Endodermal cell (in vitro differentiated cells): ENCODE data around the gene DUSP5. TPM values are rescaled to one million over a fixed set of nuclear protein-coding genes. Genes with fewer than 3 reads are reported as not detected.

Experiments used
- DNase-seq: peaks from one replicate; pipeline ENCODE4 v3.0.0-alpha.2; 2017
- H3K27ac ChIP-seq: 2 replicates; pipeline ENCODE4 v1.5.1; 2013; ENCODE audit warnings: mild to moderate bottlenecking, low read depth, low read length, moderate library complexity
- H3K27me3 ChIP-seq: 2 replicates; pipeline ENCODE4 v1.6.1; 2013; ENCODE audit warnings: mild to moderate bottlenecking, low read length, moderate library complexity; ENCODE audit not compliant: insufficient read depth, control insufficient read depth, poor library complexity, severe bottlenecking
- H3K36me3 ChIP-seq: 2 replicates; pipeline ENCODE4 v1.7.0; 2013; ENCODE audit warnings: mild to moderate bottlenecking, low read length, moderate library complexity; ENCODE audit not compliant: control insufficient read depth, insufficient read depth
- H3K4me1 ChIP-seq: one replicate; pipeline ENCODE4 v1.7.0; 2013; ENCODE audit warnings: low read length; ENCODE audit not compliant: control insufficient read depth, insufficient read depth
- H3K4me3 ChIP-seq: 2 replicates; pipeline ENCODE4 v1.5.1; 2013; ENCODE audit warnings: mild to moderate bottlenecking, low read length, moderate library complexity
- H3K9ac ChIP-seq: 2 replicates; pipeline ENCODE4 v1.6.1; 2013; ENCODE audit warnings: mild to moderate bottlenecking, low read length, moderate library complexity; ENCODE audit not compliant: poor library complexity, severe bottlenecking; ENCODE audit errors: extremely low read depth
- H3K9me3 ChIP-seq: 2 replicates; pipeline ENCODE4 v1.6.1; 2013; ENCODE audit warnings: mild to moderate bottlenecking, low read length, moderate library complexity; ENCODE audit not compliant: control insufficient read depth
- H3K27ac Mint-ChIP-seq: 2 replicates; pipeline ENCODE4 v1.8.0; 2020; ENCODE audit warnings: mixed read lengths
- H3K27me3 Mint-ChIP-seq: 2 replicates; pipeline ENCODE4 v1.8.0; 2021; ENCODE audit warnings: mild to moderate bottlenecking, mixed read lengths; ENCODE audit not compliant: insufficient read depth
- H3K36me3 Mint-ChIP-seq: 2 replicates; pipeline ENCODE4 v1.8.0; 2020; ENCODE audit warnings: low read depth, mixed read lengths
- H3K4me1 Mint-ChIP-seq: 2 replicates; pipeline ENCODE4 v1.8.0; 2020; ENCODE audit warnings: mixed read lengths
- H3K4me3 Mint-ChIP-seq: 2 replicates; pipeline ENCODE4 v1.8.0; 2020; ENCODE audit warnings: mild to moderate bottlenecking, moderate library complexity, mixed read lengths
- H3K9me3 Mint-ChIP-seq: 2 replicates; pipeline ENCODE4 v1.8.0; 2020; ENCODE audit warnings: mild to moderate bottlenecking, mixed read lengths
- WGBS, 2 experiments: methylation state at CpG; one replicate each; pipeline versions ENCODE4 v1.1.5 to v1.1.7; 2013; ENCODE audit warnings: missing lambda C conversion rate in 2 of 2, mixed read lengths in 1 of 2; ENCODE audit not compliant: insufficient coverage in 1 of 2, insufficient read length in 1 of 2; 5-methylcytosine and 5-hydroxymethylcytosine counted together
- total RNA-seq, 2 donors: library from RNA; stranded (reverse); fragmentation: NEBNext Ultra II Directional in 1 of 2; extraction: Animal tissue kit (Norgen Biotek cat#: 25700) in 1 of 2; gene quantifications; 2 replicates in 1 of 2; 3 replicates in 1 of 2; pipeline ENCODE4 v1.2.1, GENCODE V29; 2021
- TF ChIP-seq, protein P1 (sequence below): fragments of 200-600 bp; sonication (generic); conservative IDR thresholded peaks from 2 replicates; pipeline ENCODE4 v1.5.0; 2021; ENCODE audit warnings: antibody characterized with exemption, mild to moderate bottlenecking

The DUSP5 gene
- total RNA-seq, 2 donors from 2014 or later: 60.0 to 60.3 TPM

DNA sequence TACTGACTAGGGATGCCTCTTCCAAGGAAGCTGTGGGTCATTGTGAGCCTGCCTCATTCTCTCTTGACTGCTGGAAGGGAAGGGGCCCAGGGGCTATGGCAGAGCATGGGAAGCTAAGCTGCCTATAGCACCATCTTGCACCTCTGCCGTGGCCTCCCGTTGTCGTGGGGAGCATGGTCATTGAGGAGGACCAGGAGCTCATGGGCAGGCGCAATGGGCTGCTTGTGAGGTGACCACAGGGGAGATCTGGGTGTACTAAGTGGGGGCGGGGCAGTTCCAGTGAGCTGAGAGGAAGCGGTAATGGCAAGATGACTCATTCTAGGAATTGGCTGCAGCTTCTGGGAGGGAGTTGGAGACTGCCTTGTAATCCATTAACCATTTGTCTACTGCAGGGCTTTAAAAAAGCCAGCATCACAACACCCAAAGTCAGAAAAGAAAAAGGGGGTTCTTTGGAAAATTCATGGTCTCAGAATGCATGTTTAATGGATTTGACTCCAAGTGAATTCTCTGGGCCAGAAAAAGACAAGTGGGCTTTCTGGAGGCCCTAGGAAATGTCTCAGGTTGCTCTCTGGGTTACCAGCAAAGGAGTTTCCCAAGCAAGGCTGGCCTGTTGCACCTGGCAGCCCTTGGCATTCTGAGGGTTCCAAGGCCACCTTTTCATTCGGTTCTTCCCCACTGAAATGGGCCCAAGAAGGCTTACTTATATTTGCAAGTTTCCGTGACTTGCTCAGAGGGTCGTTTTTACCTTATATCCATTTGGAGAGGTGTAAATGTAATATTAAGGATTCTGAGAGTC lies 3.6 kb downstream of the DUSP5 start:
- Mint-ChIP-seq H3K27ac (peak overlapping the region; percentile 96), H3K27me3 (no peaks in the 10 kb centered on the region), H3K4me1 (peaks cover 63% of the 10 kb centered on the region), H3K4me3 (peak overlapping the region; percentile 88), H3K9me3 (no peaks in the 10 kb centered on the region), H3K36me3 (peaks cover 36% of the 10 kb centered on the region)
- peaks cover 19% of the 10 kb centered on the region for H3K4me1 ChIP-seq
- H3K27ac ChIP-seq: no peak overlapping the region
- 28 to 33% methylated on average over 8 to 9 of the region's 9 CpGs for WGBS, 2 experiments
- peak overlapping the region; percentile 94 for H3K4me3 ChIP-seq
- peak; percentile 94 for DNase-seq
- peaks cover 44% of the 10 kb centered on the region for H3K36me3 ChIP-seq
- TF ChIP-seq, protein P1, sequence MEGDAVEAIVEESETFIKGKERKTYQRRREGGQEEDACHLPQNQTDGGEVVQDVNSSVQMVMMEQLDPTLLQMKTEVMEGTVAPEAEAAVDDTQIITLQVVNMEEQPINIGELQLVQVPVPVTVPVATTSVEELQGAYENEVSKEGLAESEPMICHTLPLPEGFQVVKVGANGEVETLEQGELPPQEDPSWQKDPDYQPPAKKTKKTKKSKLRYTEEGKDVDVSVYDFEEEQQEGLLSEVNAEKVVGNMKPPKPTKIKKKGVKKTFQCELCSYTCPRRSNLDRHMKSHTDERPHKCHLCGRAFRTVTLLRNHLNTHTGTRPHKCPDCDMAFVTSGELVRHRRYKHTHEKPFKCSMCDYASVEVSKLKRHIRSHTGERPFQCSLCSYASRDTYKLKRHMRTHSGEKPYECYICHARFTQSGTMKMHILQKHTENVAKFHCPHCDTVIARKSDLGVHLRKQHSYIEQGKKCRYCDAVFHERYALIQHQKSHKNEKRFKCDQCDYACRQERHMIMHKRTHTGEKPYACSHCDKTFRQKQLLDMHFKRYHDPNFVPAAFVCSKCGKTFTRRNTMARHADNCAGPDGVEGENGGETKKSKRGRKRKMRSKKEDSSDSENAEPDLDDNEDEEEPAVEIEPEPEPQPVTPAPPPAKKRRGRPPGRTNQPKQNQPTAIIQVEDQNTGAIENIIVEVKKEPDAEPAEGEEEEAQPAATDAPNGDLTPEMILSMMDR: no peak
- peak overlapping the region; percentile 17 for H3K9ac ChIP-seq
- H3K27me3 ChIP-seq: no peaks in the 10 kb centered on the region
- no peaks in the 10 kb centered on the region for H3K9me3 ChIP-seq

DNA sequence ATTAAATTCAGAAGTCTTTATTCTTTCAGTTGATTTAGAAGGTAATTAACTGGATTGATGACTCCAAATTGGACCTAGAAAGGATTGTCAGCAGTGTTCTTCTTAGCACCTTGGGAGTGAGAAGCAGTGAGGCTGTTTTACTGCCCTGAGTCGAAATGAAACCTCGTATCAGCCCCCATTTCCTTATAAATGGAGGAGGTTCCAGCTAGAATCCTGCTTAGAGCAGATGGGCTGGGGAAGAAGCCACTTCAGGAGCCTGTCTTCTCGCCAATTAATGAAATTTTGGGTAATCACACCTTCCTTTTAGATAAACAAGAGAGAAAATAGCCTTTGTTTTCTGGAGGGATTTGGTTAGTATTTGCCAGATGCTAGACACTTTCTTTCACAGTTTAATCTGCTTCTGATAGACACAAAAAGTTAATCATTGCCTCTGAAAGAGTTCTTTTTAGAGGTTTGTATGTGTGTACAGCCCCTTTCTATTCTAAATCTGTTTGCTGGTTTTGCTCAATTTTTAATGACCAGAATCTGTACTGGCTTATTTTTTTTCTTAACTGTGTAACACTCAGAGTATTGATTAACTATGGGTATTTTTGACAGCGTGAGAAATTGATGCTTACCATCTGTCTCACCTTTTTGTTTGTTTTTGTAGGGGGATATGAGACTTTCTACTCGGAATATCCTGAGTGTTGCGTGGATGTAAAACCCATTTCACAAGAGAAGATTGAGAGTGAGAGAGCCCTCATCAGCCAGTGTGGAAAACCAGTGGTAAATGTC lies 4.6 kb downstream of the DUSP5 start:
- Mint-ChIP-seq H3K9me3 (no peaks in the 10 kb centered on the region), H3K4me1 (peaks cover 60% of the 10 kb centered on the region), H3K27me3 (no peaks in the 10 kb centered on the region), H3K27ac (peak overlapping the region; percentile 50), H3K36me3 (peaks cover 46% of the 10 kb centered on the region), H3K4me3 (peak overlapping the region; percentile 88)
- peaks cover 21% of the 10 kb centered on the region for H3K4me1 ChIP-seq
- peak overlapping the region; percentile 94 for H3K4me3 ChIP-seq
- no peaks in the 10 kb centered on the region for H3K27me3 ChIP-seq
- no peak for DNase-seq
- WGBS, 2 experiments: 74 to 80% methylated on average over 3 to 6 of the region's 6 CpGs
- H3K27ac ChIP-seq: no peak overlapping the region
- peak overlapping the region; percentile 17 for H3K9ac ChIP-seq
- TF ChIP-seq, protein P1: no peak
- no peaks in the 10 kb centered on the region for H3K9me3 ChIP-seq
- H3K36me3 ChIP-seq: peaks cover 53% of the 10 kb centered on the region

DNA sequence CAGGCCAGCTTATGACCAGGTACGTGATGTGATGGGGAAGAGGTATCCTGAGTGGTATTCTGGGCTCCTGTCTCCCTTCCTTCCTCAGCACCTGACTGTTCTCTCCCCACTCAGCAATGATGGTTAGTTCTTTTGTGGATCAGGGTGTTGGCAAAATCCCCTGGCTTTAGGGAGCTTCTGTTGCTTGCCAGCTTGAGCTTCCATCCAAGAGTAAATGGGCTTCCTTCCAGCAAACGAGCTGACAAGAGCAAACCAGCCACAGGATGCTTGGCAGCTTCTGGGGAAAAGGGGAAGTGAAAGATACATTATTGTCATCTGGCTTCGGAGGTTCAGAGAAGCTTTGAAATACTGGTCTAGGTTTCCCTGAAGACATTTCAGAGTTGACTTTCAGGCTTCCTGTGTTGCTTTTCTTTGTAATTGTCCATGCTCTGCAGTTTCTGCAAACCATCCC lies 5.2 kb downstream of the DUSP5 start:
- H3K9me3 ChIP-seq: no peaks in the 10 kb centered on the region
- peaks cover 60% of the 10 kb centered on the region for H3K36me3 ChIP-seq
- Mint-ChIP-seq H3K27me3 (no peaks in the 10 kb centered on the region), H3K27ac (no peak overlapping the region), H3K4me1 (peaks cover 60% of the 10 kb centered on the region), H3K9me3 (no peaks in the 10 kb centered on the region), H3K4me3 (peak overlapping the region; percentile 88), H3K36me3 (peaks cover 52% of the 10 kb centered on the region)
- no peak overlapping the region for H3K27ac ChIP-seq
- TF ChIP-seq, protein P1: no peak
- H3K27me3 ChIP-seq: no peaks in the 10 kb centered on the region
- DNase-seq: no peak
- peak overlapping the region; percentile 94 for H3K4me3 ChIP-seq
- H3K9ac ChIP-seq: no peak overlapping the region
- peaks cover 21% of the 10 kb centered on the region for H3K4me1 ChIP-seq
- 83 to 90% methylated on average over 2 to 3 of the region's 3 CpGs for WGBS, 2 experiments
